HCEC 1CT (cell line): ENCODE measurements around the gene CDH13.

Experiments
- DNase-seq: peaks from one replicate; pipeline ENCODE4 v3.0.0-alpha.2; 2017

Gene CDH13

GRCh38 chr16:83397601-83398291 is 771.0 kb downstream of the CDH13 start:
- DNase-seq: no peak

GRCh38 chr16:83400234-83400633 is 773.5 kb downstream of the CDH13 start:
- no peak for DNase-seq

GRCh38 chr16:83402160-83402814 is 775.5 kb downstream of the CDH13 start:
- peak; percentile 56 for DNase-seq

- DNase-seq: peak; percentile 79
These were observed 776.2 kb downstream of the CDH13 start for GRCh38 chr16:83402967-83403366.

DNA sequence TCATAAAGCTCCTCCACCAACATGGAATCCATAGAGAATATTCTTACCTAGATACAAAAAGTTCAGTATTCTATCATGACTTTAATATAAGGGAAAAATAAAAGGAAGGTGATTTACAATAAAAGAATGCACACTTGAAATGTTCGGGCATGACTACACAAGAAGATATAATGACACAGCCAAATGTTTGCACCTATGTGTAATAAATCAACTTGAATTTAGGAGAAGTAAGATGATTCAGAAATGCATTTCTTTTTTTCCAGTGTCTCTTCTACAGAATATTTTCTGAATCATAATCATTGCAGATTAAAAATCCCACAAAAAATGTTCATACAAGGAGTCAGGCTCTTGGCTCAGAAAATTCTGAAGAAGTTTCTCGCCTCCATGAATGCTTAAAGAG is 777.0 kb downstream of the CDH13 start:
- peak; percentile 94 for DNase-seq

GRCh38 chr16:83404261-83404660 is 777.5 kb downstream of the CDH13 start:
- no peak for DNase-seq

GRCh38 chr16:83407928-83408327 is 781.2 kb downstream of the CDH13 start:
- DNase-seq: no peak

GRCh38 chr16:83409347-83409746 is 782.6 kb downstream of the CDH13 start:
- DNase-seq: no peak

GRCh38 chr16:83418565-83418964 is 791.8 kb downstream of the CDH13 start:
- DNase-seq: no peak

DNA sequence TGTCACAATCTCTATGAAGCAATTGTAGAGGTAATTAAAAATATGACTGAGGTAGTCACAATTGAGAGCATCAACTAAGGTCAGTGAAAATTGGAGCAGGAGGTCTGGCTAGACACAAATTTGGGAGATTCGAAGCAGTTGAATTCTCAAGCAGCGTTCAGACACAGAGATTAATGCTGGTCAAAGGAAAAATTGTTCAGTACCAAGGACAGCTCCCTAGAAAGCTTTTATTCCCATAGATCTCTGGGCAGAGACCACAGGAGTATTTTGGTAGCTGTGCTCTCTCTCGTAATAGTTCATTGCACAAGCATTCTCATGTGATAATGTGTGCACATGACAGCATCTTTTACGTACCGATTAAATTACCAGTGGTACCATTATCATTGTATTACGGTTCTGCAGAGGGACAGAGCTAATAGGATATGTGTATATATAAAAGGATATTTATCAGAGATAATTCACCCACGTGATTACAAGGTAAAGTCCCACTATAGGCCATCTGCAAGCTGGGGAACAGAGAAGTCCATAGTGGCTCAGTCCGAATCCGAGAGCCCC is 793.5 kb downstream of the CDH13 start:
- peak; percentile 11 for DNase-seq

- no peak for DNase-seq
These were observed 806.4 kb downstream of the CDH13 start for GRCh38 chr16:83433201-83433600.

GRCh38 chr16:83437036-83437435 is 810.3 kb downstream of the CDH13 start:
- DNase-seq: no peak

DNA sequence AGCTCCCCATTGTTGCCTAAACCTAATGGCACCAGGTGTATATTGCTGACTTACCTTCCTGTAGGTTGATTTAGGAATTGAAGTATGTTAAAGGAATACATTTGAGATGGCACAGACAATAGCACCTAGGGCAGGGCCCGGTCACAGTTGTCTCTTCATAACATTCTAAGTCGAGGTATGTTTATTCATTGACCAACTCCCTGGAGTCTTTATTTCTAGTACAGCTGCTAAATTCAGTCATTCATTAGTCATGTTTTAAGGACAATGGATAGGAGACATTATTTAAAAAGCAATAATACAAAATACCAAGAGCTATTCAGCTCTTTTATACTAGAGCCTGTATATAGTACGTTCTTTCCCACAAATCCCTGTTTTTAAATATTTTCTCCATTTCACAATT is 811.6 kb downstream of the CDH13 start:
- DNase-seq: no peak

- DNase-seq: no peak
These were observed 812.6 kb downstream of the CDH13 start for GRCh38 chr16:83439412-83439811.

DNA sequence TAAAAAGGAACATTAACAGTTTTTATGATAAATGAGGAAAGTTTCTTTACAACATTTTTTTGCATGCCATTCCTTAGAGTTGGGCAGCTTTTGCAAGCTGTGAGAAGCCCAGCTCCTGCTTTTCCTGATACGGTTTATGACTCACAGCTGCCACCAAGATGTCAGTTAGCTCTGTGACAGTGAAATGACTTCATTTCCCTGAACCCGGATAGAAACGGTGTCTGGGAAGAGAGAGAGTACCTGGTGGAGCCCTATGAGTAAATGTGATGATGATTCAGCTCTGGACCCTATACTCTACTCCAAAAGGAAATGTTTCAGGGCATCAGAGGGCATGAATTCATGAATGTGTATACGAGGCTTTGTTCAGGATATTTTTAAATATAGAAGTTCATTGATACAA is 814.7 kb downstream of the CDH13 start:
- DNase-seq: no peak

DNA sequence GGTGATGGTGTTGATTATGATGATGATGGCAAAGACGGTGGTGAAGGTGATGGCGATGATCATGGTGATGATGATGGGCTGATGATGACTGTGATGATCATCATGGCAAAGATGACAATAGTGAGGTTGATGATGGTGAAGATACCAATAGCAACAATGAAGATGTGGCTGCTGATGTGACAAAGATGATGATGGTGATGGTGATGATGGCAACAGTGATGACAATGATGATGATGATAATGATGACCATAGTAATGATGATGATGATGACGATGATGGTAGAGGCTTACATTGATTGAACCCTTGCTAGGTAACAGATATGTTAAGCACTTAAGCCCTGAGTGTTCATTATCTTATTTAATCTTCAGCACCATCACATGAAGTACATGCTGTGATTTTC is 817.2 kb downstream of the CDH13 start:
- no peak for DNase-seq

GRCh38 chr16:83447560-83447959 is 820.8 kb downstream of the CDH13 start:
- DNase-seq: no peak

GRCh38 chr16:83449861-83450260 is 823.1 kb downstream of the CDH13 start:
- DNase-seq: no peak

DNA sequence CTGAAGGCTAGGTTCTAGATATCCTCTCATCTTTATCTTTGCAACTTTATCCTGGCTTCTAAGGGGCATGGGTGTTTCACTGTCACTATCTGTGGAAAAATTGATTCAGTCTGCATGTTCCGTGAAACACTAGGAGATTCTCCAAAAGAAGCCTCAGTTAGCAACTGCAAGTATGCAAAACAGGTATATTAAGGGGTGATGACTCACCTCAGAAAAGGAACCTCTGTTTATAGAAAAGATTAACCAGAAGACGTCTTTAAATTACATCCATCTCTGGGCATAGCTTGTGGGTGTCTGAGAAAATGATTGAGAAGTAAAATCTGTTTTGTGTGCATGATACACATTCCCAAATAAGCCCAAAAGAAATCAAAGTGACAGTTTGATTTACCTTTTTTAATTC is 827.2 kb downstream of the CDH13 start:
- DNase-seq: no peak

DNA sequence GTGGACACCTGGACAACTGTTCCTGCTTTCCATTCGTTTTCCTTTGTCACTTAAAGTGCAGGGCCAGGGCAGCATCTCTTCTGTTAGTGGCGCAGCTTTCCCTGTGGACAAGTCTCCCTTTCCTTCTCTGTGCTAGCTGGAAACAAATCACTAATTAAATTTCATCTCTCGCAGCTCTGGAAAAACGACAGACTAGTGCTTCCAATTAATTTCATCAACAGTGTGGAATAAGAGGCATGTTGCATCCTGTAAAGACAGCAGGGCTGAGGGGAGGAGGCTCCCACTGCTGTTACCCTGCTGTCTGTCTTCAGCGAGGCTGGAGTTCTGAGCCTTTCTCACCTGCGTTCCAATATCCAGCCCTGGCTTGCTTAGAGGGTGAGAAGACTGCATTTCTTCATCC is 828.9 kb downstream of the CDH13 start:
- no peak for DNase-seq

DNA sequence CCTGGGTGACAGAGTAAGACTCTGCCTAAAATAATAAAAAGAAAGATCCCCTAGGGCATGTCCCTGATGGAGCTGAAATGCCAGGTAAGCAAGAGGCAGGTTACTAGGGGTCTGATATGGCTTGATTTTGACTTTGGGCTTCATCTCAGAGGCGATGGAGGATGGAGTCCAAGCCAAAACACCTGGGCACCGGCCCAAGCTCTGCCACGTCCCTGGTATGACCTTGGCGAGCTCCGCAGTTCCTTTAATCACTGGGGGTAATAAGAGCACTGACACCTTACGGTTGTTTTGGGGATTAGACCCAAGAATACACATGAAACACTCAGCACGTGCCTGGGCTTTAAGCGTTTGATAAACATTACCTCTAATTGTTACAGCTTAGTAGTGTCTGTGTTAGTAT is 830.2 kb downstream of the CDH13 start:
- no peak for DNase-seq

GRCh38 chr16:83458612-83459011 is 831.8 kb downstream of the CDH13 start:
- DNase-seq: peak; percentile 74

DNA sequence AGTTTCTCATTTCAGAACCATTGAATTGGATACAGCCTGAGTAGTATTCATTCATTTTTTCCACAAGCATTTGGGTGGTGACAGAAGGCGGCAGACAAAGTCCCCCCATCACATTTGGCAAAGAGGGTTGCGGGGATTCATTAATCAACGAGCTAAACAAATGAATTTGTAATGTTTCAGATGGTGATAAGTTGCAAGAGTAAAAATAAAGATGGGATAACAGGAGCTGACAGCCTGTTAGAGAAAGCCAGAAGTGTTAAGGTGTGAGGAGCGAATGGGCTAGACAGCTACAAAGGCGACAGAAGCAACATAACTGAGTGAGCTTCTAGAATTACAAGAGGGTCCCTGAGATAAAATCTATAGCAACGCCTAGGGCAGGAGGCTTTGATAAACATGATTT is 838.2 kb downstream of the CDH13 start:
- no peak for DNase-seq

DNA sequence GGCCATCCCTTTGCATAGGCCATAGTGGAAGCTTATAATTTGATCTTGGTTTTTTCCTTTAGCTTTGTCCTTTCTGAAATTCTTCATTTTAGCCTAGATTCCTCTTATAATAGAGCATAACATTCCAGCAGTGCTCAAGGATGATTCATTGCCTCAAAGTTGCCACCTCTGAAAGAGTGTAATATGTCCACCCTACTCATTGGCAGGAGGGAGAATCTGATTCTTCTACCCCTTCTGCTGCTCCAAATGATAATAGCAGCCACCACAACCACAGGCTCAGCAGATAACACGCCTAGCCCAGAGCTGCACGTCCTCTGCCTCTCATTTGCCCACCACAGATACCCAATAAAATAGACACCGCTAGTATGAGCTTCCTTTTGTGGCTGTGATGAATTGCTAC is 843.6 kb downstream of the CDH13 start:
- peak; percentile 54 for DNase-seq
